ENCODE results near the gene COPS9. TPM values are rescaled to one million over a fixed set of nuclear protein-coding genes. Genes with fewer than 3 reads are reported as not detected.

Gene COPS9
- total and polyA plus RNA-seq, 10 of the 15 experiments (the other 5 are each of a cell fraction or from before 2014, with no cell fraction given) = 80.8 to 419 (median 213) TPM

DNA sequence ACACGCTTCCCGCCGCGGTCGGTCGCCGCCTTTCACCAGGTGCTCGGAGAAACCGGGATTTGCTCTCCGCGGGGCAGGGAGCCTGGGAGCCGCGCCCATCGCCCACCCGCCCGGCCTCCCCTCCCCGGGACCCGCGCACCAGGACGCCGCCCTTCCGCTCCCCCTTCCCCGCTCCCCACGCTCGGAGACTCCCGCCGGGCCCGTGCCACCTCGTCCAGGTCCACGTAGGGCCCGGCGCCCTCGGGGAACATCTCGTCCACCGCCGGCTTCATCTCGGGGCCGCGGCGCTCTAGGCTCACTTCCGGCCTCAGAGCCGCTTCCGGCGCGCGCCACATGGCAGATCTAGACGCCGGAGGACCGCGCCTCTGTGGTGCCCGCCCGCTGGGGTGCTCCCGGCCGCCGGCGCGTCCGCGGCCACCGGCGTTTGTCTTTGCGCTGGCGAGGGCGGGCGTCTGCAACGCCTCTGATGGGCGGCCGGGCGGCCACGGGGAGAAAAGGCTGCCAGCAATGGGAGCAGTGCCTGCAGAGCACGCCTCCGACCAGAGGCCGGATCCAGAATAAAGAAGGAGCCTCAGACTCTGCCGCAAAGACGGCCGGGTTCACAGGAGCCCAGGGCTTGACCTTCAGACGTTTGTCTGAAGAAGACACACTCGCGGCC lies at the start of gene COPS9 (continued):
- TF ChIP-seq, protein P1, sequence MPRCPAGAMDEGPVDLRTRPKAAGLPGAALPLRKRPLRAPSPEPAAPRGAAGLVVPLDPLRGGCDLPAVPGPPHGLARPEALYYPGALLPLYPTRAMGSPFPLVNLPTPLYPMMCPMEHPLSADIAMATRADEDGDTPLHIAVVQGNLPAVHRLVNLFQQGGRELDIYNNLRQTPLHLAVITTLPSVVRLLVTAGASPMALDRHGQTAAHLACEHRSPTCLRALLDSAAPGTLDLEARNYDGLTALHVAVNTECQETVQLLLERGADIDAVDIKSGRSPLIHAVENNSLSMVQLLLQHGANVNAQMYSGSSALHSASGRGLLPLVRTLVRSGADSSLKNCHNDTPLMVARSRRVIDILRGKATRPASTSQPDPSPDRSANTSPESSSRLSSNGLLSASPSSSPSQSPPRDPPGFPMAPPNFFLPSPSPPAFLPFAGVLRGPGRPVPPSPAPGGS (IDR thresholded peaks at IDR 0.05; ENCODE audit: borderline replicate concordance, insufficient read depth, low read depth, low read length, poor library complexity, severe bottlenecking) = no peak
- no peak for TF ChIP-seq RBBP5 (conservative IDR thresholded peaks at IDR 0.05)
- TF ChIP-seq, protein P2, sequence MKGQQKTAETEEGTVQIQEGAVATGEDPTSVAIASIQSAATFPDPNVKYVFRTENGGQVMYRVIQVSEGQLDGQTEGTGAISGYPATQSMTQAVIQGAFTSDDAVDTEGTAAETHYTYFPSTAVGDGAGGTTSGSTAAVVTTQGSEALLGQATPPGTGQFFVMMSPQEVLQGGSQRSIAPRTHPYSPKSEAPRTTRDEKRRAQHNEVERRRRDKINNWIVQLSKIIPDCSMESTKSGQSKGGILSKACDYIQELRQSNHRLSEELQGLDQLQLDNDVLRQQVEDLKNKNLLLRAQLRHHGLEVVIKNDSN (IDR thresholded peaks at IDR 0.05; ENCODE audit: borderline replicate concordance, extremely low read length, insufficient read depth, low read depth, low read length) = no peak
- no peak for TF ChIP-seq ZNF217 (IDR thresholded peaks at IDR 0.05)
- no peak for TF ChIP-seq ZSCAN29 (IDR thresholded peaks at IDR 0.05)
- no peak for TF ChIP-seq IRF4 (IDR thresholded peaks at IDR 0.05; ENCODE audit: low read depth, low read length)
- no peak for TF ChIP-seq HDGF (IDR thresholded peaks at IDR 0.05)

DNA sequence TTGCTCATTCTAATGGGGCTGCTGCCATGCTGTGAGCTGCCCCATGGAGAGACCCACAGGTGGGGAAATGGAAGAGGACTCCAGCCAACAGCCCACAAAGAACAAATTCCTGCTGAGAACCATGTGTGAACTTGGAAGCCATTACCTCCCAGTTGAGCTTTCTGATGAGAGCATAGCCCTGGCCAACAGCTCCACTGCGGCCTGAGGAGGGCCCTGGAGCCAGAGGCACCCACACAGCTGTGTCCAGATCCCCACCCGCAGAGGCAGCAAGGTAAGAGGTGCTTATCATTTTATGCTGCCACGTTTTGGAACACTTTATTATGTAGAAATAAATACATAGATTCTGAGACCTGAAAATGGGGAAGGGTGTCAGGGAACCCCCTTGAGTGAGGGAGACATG lies 48.6 kb upstream of the COPS9 start:
- FAIRE-seq (no peak), ATAC-seq (no peak), DNase-seq (ENCODE audit: low read depth, low spot score) (no peak)
- POLR2A ChIA-PET = no interaction called here
- intact Hi-C loops (cut with micrococcal nuclease; ENCODE audit: unreplicated experiment) = no loop called here
- Histone ChIP-seq H3K36me3 (ENCODE audit: control insufficient read depth in 2 of 2, insufficient read depth in 2 of 2, low read length in 1 of 2) (no peaks in the 10 kb centered on the region), H3K27ac (ENCODE audit: control insufficient read depth, insufficient read depth) (no peak overlapping the region), H3K4me3 (no peak overlapping the region), H2AFZ (ENCODE audit: control insufficient read depth, low read depth, low read length) (no peak overlapping the region), H4K20me1 (ENCODE audit: control insufficient read depth, insufficient read depth) (no peaks in the 10 kb centered on the region), H3K4me2 (ENCODE audit: control insufficient read depth, insufficient read depth) (no peak overlapping the region), H3K9ac (ENCODE audit: control insufficient read depth, insufficient read depth, low read length) (no peak overlapping the region), H3K79me2 (ENCODE audit: control insufficient read depth, insufficient read depth, low read length) (no peaks in the 10 kb centered on the region), H3K9me3 (replicated peaks; ENCODE audit: control insufficient read depth, insufficient read depth, low read length) (no peaks in the 10 kb centered on the region; the same call in 2 of the 3 replicates), H3K27me3 (replicated peaks in 1 of 2; ENCODE audit: control insufficient read depth in 2 of 2, insufficient read depth in 2 of 2, low read length in 1 of 2) (no peaks in the 10 kb centered on the region; a peak in 1 of 4 replicates), H3K4me1 (ENCODE audit: control insufficient read depth, insufficient read depth, low read length) (no peaks in the 10 kb centered on the region)
- TF ChIP-seq ZNF274 (IDR thresholded peaks at IDR 0.05; ENCODE audit: insufficient read depth, insufficient read length) (no peak), MTA3 (IDR thresholded peaks at IDR 0.05; ENCODE audit: borderline replicate concordance, low read length) (no peak), RAD51 (IDR thresholded peaks at IDR 0.05) (no peak), FOXM1 (IDR thresholded peaks at IDR 0.05; ENCODE audit: low read depth, low read length) (no peak), RFX5 (IDR thresholded peaks at IDR 0.05; ENCODE audit: low read depth, low read length) (no peak)
- TF ChIP-seq, protein P3, sequence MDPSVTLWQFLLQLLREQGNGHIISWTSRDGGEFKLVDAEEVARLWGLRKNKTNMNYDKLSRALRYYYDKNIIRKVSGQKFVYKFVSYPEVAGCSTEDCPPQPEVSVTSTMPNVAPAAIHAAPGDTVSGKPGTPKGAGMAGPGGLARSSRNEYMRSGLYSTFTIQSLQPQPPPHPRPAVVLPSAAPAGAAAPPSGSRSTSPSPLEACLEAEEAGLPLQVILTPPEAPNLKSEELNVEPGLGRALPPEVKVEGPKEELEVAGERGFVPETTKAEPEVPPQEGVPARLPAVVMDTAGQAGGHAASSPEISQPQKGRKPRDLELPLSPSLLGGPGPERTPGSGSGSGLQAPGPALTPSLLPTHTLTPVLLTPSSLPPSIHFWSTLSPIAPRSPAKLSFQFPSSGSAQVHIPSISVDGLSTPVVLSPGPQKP (IDR thresholded peaks at IDR 0.05; ENCODE audit: low read depth, low read length) = no peak
- 16% methylated on average over 3 of the region's 3 CpGs for WGBS (ENCODE audit: insufficient coverage, insufficient replicate concordance, low lambda C conversion rate, missing lambda C conversion rate)
- BruUV-seq (replicated peaks) = no TSS peak
- in situ Hi-C loops (cut with MboI) = no loop called here
- CTCF ChIA-PET = no interaction called here
- RAD21 ChIA-PET (ENCODE audit: unreplicated experiment) = no interaction called here
- SMC1A ChIA-PET (ENCODE audit: uncharacterized antibody, unreplicated experiment) = no interaction called here
